ENCODE measurements around the gene KIFC1.

DNA sequence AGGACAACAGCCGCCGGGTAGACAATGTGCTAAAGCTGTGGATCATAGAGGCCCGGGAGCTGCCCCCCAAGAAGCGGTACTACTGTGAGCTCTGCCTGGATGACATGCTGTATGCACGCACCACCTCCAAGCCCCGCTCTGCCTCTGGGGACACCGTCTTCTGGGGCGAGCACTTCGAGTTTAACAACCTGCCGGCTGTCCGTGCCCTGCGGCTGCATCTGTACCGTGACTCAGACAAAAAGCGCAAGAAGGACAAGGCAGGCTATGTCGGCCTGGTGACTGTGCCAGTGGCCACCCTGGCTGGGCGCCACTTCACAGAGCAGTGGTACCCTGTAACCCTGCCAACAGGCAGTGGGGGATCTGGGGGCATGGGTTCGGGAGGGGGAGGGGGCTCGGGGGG lies 46.0 kb downstream of the KIFC1 start:
- TF ChIP-seq CTCF (IDR thresholded peaks at IDR 0.05; ENCODE audit: borderline replicate concordance, extremely low read depth, low read length, poor library complexity, severe bottlenecking) (no peak), EZH2 (IDR thresholded peaks at IDR 0.05; ENCODE audit: borderline replicate concordance, low read depth, low read length, severe bottlenecking) (no peak)

Data from DND-41 (cell line).